Measurements from ENCODE around the gene LARGE1.

The LARGE1 gene

DNA sequence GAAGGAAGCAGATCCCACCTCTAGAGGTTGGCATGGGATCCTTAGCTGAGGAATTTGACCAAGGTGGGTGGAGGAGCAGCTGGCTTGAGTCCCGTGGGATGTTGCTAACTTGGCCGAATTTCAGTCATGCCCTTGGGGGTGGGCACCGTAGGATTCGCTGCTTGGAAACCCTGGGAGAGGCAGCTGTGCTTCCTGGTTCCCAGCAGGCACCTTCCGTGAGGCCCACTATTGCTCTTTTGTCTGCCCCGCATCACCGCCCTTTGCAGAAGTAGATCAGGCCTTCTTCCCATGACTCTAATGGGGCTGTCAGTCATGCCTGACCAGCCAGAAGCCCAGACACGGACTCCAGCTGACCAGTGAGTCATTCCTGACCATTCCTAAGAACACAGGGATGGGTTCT, 569.8 kb downstream of the LARGE1 start:
- DNase-seq = no peak

DNA sequence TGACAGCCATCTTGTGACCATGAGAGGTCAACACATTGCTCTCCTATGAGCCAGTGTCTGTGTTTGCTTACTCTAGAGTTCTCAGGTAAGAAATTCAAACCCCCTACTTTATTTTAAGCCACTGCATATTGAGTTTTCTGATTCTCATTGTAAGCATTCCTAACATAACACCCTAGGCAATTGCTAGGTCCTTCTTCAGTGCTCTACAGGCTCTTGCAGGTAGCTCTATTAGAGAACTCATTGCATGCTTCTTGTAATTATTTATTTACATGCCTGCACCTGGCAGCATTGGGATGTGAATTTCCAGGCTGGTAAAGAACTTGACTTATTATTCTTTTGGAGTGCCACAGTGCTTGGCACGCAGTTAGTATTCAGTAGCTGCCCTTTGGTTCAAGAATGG, 573.3 kb downstream of the LARGE1 start:
- DNase-seq = no peak

DNA sequence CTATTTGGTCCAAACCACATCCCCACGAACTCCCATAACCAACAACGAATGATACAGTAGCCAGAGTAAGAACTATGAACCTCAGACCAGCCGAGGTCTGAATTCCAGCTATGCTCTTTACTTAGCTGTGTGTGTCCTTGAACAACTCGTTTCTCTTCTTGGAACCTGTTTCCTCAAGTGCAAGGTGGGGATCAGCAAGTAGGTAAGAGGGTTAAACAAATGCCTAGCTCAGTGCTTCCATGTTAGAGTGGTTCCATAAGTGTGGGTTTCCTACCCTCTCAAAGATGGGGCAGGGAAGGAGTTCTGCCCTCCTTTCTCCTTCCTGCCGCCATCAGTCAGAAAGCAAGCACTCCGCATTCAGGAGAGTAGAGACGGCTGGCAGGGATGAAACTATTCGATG, 578.7 kb downstream of the LARGE1 start:
- DNase-seq = no peak

DNA sequence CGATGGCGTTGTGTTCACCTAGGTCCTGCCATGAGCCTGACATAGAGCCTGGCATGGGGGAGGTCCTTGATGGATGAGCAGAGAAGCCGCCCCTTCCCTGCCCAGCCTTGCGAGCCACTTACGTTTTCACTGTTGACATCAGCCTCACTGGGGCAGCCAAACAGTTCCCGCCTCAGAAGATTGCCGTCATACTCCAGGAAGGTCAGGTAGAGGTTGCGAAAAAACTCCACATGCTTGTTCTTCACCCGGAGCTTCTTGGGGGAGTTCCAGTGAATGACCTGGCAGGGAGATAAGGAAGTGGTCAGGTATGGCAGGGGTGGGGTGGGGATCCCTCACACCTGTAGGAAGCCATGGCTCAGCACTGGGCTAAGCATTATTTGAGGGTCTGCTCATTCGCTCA, 582.8 kb downstream of the LARGE1 start:
- no peak for DNase-seq

- DNase-seq = no peak
Observed at GRCh38 chr22:33335611-33336279, 584.5 kb downstream of the LARGE1 start.

DNA sequence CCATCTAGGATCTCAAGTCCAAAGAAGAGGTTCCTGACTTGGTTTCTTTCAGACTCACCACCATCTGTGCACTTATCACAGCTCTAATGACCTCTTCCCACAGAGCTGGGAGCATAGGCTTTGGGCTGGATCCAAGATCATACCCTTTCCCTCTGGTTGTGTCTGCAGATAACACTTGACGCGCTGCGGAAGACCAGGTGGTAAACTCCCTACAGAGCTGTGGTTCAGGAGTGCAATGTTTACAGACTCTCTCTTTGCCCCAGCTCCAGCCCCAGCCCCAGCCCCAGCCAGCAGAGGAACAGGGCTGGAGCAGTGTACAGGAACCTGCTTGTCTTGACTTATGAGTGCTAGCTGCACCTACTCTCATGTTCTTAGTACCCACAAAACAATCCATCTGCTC, 587.7 kb downstream of the LARGE1 start:
- no peak for DNase-seq

GRCh38 chr22:33331017-33331416, 589.3 kb downstream of the LARGE1 start:
- no peak for DNase-seq

DNA sequence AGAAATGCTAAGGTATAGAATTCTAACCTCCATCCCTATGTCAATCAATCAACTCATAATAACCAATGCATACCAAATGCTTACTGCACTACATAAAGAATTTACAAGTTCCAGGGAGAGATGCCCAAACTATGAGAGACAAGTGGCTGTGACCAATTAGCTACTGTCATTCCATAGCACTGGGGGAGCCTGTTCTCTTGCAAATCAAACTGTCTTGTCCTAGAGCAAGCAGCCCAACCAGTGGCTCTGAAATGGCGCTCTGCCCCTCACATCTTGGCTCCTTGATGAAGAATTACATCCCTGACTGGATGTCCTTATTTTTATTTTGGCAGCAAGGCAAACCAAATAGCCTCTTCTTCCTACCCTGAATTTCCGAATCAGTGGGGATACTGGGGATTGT, 589.7 kb downstream of the LARGE1 start:
- no peak for DNase-seq

DNA sequence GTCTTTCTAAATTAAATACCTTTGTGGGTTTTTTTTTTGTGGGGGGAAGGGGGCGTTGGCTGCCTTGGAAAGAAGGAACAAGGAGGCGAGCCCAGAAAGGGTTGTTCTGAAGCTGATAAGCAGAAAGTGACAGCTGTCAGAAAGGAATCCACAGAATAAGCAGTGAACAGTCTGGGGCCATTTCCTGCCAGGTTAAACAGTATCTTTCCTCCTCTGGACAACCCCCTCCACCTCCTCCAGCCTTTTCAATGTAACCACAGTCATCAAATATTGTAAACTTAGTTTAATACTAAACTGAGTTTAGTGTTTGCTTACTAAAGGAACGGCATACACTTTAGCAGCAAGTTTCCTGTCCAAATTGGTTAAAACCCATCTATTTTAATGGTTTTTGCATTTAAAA, 590.9 kb downstream of the LARGE1 start:
- DNase-seq = no peak

DNA sequence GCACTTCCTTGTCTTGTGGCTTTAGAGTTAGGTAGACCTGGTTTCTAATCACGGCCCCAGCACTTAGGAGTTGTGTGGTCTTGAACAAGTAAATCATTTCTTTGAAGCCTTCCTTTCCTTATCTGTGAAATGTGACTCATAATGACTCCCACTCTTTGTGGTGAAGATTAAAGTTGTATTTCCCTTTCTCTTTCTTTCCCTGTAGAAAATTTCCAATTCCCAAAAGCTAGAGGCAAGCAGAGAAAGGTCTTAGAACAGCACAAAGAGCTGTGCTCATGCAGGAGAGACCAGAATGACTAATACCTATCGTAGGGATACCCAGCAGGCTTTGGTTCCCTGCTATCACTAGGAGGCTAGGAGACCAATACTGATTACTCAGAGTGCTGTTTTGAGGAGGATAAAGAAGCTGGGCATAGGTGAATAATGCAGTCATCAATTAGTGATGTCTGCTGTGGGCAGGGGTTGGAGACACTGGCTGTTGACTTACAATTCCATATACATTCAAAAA, 591.4 kb downstream of the LARGE1 start:
- peak; percentile 61 for DNase-seq

GRCh38 chr22:33327348-33327860, 592.9 kb downstream of the LARGE1 start:
- peak; percentile 7 for DNase-seq

- peak; percentile 51 for DNase-seq
Observed at GRCh38 chr22:33326540-33327295, 593.6 kb downstream of the LARGE1 start.

- no peak for DNase-seq
Observed at GRCh38 chr22:33325232-33326004, 594.9 kb downstream of the LARGE1 start.

GRCh38 chr22:33324228-33324627, 596.0 kb downstream of the LARGE1 start:
- DNase-seq = no peak

GRCh38 chr22:33321466-33321865, 598.8 kb downstream of the LARGE1 start:
- no peak for DNase-seq

DNA sequence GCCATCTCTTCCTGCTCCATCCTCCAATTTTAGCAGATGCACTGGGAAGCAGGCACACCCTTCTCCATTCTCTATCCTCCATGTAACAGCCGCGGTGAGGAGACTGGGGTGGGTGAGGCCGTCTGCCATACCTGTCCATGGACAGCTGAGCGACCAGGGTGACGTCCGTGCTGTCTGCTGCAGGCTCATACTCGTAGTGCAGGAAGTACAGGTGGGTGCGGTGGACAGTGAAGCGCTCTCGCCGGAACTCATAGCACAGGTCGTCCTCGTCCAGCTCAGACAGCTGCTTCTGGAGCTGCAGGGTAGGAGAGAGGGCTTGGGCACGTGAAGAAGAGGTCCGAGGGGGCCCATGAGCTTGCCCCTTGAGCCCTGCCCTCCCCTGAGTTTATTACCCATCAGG, 604.3 kb downstream of the LARGE1 start:
- DNase-seq = no peak

GRCh38 chr22:33315117-33315516, 605.2 kb downstream of the LARGE1 start:
- DNase-seq = no peak

DNA sequence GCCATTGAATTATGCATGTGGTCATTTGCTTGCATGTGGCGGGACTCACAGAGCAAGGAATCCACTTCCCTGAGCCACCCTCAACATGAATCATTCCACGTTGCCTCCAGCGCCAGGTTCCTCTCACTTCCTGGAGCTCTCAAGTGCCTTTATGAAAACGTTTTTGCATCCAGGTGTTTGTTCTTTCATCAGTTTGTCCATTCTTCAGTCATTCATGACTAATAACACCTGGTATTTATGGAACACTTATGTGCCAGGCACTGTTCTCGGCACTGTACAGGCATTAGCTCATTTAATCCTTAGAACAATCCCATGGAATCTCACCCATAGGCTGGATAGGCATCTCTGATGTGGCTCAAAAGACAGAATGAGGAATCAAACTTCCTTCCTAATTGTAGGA, 606.0 kb downstream of the LARGE1 start:
- no peak for DNase-seq

- no peak for DNase-seq
Observed at GRCh38 chr22:33303099-33303498, 617.2 kb downstream of the LARGE1 start.

DNA sequence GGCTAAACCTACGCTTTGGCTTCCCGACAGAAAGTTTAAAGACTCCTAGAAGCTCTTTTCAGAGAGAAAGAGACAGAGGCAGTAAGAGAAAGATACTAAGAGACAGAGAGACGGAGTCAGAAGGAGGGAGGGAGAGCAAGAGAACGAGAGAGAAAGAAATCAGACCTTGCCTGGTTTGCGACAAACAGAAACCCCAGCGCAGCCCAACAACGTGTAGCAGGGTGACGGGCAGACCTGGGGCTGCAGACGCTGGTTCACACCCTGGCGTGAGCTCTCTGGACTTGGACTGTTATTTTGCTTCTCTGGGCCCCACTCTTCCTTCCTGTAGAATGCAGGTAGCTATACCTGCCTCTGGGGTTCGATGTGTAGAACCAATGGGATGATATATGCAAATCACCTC, 617.7 kb downstream of the LARGE1 start:
- DNase-seq = no peak

- peak; percentile 70 for DNase-seq
Observed at GRCh38 chr22:33302049-33302545, 618.2 kb downstream of the LARGE1 start.

- DNase-seq = no peak
Observed at GRCh38 chr22:33300165-33300564, 620.1 kb downstream of the LARGE1 start.

Data from fibroblast of skin of scalp (primary cell).